ENCODE results near the gene FNIP2. TPM values are rescaled to one million over a fixed set of nuclear protein-coding genes. Genes with fewer than 3 reads are reported as not detected.

The FNIP2 gene
- total and polyA plus RNA-seq, 10 of the 15 experiments (the other 5 are each of a cell fraction or from before 2014, with no cell fraction given), result 0.03 to 0.38 (median 0.15) TPM

GRCh38 chr4:158805635-158806471, 37.0 kb downstream of the FNIP2 start:
- Histone ChIP-seq H3K36me3 (ENCODE audit: control insufficient read depth in 2 of 2, insufficient read depth in 2 of 2, low read length in 1 of 2) (no peaks in the 10 kb centered on the region), H3K4me1 (ENCODE audit: control insufficient read depth, insufficient read depth, low read length) (peaks cover 21% of the 10 kb centered on the region), H3K9ac (ENCODE audit: control insufficient read depth, insufficient read depth, low read length) (no peak overlapping the region), H3K4me3 (no peak overlapping the region), H3K9me3 (replicated peaks; ENCODE audit: control insufficient read depth, insufficient read depth, low read length) (no peaks in the 10 kb centered on the region), H3K27ac (ENCODE audit: control insufficient read depth, insufficient read depth) (no peak overlapping the region), H3K27me3 (replicated peaks in 1 of 2; ENCODE audit: control insufficient read depth in 2 of 2, insufficient read depth in 2 of 2, low read length in 1 of 2) (no peaks in the 10 kb centered on the region; a peak in 1 of 4 replicates), H3K79me2 (ENCODE audit: control insufficient read depth, insufficient read depth, low read length) (no peaks in the 10 kb centered on the region; the same call in 1 of the 2 replicates), H2AFZ (ENCODE audit: control insufficient read depth, low read depth, low read length) (no peak overlapping the region), H3K4me2 (ENCODE audit: control insufficient read depth, insufficient read depth) (no peak overlapping the region), H4K20me1 (ENCODE audit: control insufficient read depth, insufficient read depth) (no peaks in the 10 kb centered on the region)
- in situ Hi-C loops (cut with MboI) (no loop called here), intact Hi-C loops (cut with micrococcal nuclease; ENCODE audit: unreplicated experiment) (no loop called here)
- DNase-seq (ENCODE audit: low read depth, low spot score) (no peak), FAIRE-seq (no peak), ATAC-seq (no peak)
- RAD21 ChIA-PET (ENCODE audit: unreplicated experiment), result interaction anchor here (0.8 to 1.8 kb wide), 9 partner anchors 9 to 46 kb away, joined by 3 to 8 read pairs (median 5); partner anchors contain the start of gene FNIP2
- BruUV-seq (replicated peaks), result no TSS peak
- CTCF ChIA-PET, result interaction anchor here (0.6 to 1.3 kb wide), 4 partner anchors 10 to 29 kb away, joined by 3 to 5 read pairs (median 3); no protein-coding TSS in a partner anchor
- WGBS (ENCODE audit: insufficient coverage, insufficient replicate concordance, low lambda C conversion rate, missing lambda C conversion rate), result 75% methylated on average over 10 of the region's 10 CpGs
- POLR2A ChIA-PET, result interaction anchor here (0.6 to 1.1 kb wide), 4 partner anchors 10 to 403 kb away, joined by 3 to 5 read pairs (median 3); no protein-coding TSS in a partner anchor
- SMC1A ChIA-PET (ENCODE audit: uncharacterized antibody, unreplicated experiment), result interaction anchor here (0.7 to 16.0 kb wide), 13 partner anchors 11 to 345 kb away, joined by 3 to 291 read pairs (median 4); no protein-coding TSS in a partner anchor
- TF ChIP-seq E2F8 (IDR thresholded peaks at IDR 0.05; ENCODE audit: low read depth, partially characterized antibody), result no peak
- no peak for TF ChIP-seq GABPA (IDR thresholded peaks at IDR 0.05; ENCODE audit: low read depth)
- TF ChIP-seq SMAD1 (IDR thresholded peaks at IDR 0.05; ENCODE audit: low read depth, partially characterized antibody), result no peak
- TF ChIP-seq YBX1 (IDR thresholded peaks at IDR 0.05), result no peak
- TF ChIP-seq BACH1 (IDR thresholded peaks at IDR 0.05; ENCODE audit: borderline replicate concordance), result no peak
- no peak for TF ChIP-seq TBL1XR1 (IDR thresholded peaks at IDR 0.05; ENCODE audit: low read depth, low read length)
- TF ChIP-seq GATAD2B (conservative IDR thresholded peaks at IDR 0.05; ENCODE audit: low read depth), result no peak
- TF ChIP-seq NR2F1 (conservative IDR thresholded peaks at IDR 0.05), result no peak
- TF ChIP-seq, protein P1, sequence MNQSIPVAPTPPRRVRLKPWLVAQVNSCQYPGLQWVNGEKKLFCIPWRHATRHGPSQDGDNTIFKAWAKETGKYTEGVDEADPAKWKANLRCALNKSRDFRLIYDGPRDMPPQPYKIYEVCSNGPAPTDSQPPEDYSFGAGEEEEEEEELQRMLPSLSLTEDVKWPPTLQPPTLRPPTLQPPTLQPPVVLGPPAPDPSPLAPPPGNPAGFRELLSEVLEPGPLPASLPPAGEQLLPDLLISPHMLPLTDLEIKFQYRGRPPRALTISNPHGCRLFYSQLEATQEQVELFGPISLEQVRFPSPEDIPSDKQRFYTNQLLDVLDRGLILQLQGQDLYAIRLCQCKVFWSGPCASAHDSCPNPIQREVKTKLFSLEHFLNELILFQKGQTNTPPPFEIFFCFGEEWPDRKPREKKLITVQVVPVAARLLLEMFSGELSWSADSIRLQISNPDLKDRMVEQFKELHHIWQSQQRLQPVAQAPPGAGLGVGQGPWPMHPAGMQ (IDR thresholded peaks at IDR 0.05; ENCODE audit: borderline replicate concordance), result no peak
- no peak for TF ChIP-seq NFXL1 (IDR thresholded peaks at IDR 0.05; ENCODE audit: borderline replicate concordance)
- no peak for TF ChIP-seq POLR2AphosphoS2 (IDR thresholded peaks at IDR 0.05; ENCODE audit: low read depth, low read length)
- no peak for TF ChIP-seq E2F4 (IDR thresholded peaks at IDR 0.05; ENCODE audit: low read depth, low read length)
- TF ChIP-seq POLR2A (IDR thresholded peaks at IDR 0.05; ENCODE audit: low read depth, low read length), result no peak
- TF ChIP-seq, protein P2, sequence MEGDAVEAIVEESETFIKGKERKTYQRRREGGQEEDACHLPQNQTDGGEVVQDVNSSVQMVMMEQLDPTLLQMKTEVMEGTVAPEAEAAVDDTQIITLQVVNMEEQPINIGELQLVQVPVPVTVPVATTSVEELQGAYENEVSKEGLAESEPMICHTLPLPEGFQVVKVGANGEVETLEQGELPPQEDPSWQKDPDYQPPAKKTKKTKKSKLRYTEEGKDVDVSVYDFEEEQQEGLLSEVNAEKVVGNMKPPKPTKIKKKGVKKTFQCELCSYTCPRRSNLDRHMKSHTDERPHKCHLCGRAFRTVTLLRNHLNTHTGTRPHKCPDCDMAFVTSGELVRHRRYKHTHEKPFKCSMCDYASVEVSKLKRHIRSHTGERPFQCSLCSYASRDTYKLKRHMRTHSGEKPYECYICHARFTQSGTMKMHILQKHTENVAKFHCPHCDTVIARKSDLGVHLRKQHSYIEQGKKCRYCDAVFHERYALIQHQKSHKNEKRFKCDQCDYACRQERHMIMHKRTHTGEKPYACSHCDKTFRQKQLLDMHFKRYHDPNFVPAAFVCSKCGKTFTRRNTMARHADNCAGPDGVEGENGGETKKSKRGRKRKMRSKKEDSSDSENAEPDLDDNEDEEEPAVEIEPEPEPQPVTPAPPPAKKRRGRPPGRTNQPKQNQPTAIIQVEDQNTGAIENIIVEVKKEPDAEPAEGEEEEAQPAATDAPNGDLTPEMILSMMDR (IDR thresholded peaks at IDR 0.05 in 2 of 3, conservative IDR thresholded peaks at IDR 0.05 in 1 of 3; ENCODE audit: control insufficient read depth in 2 of 3, extremely low read depth in 1 of 3, insufficient read depth in 1 of 3, low read depth in 3 of 3, low read length in 3 of 3), result no peak
- TF ChIP-seq ZZZ3 (IDR thresholded peaks at IDR 0.05; ENCODE audit: control insufficient read depth, insufficient read length, low read depth), result no peak

Data from GM12878 (cell line).